GM12878 (cell line): ENCODE measurements around the gene LRBA. TPM values are rescaled to one million over a fixed set of nuclear protein-coding genes. Genes with fewer than 3 reads are reported as not detected.

Experiments used
- ATAC-seq: fragments of 200-7000 bp; cut with Tn5 transposase; 3 replicates; pipeline ENCODE4 v1.9.1; 2020; ENCODE audit warnings: mild to moderate bottlenecking, moderate library complexity
- BruUV-seq: library from RNA; stranded (reverse); fragments of 400-500 nt; replicated peaks from 2 replicates; lab custom pipeline; 2021; lab: Mats Ljungman, UMichigan
- CTCF ChIA-PET: fragments of 300-600 bp; sonication (Branson Sonifier 250); formaldehyde crosslinking; extraction: SDS; loops from one replicate; lab custom pipeline; 2021; ENCODE audit warnings: inconsistent platforms; lab: Yijun Ruan, JAX
- POLR2A ChIA-PET: fragments of 350-600 bp; formaldehyde crosslinking; extraction: SDS; loops from one replicate; lab custom pipeline; 2021; ENCODE audit warnings: inconsistent platforms; lab: Charles Lee
- RAD21 ChIA-PET: fragments of 300-600 bp; sonication (Branson Sonifier 250); formaldehyde crosslinking; loops from one replicate; lab custom pipeline; 2023; ENCODE audit warnings: antibody characterized with exemption; ENCODE audit not compliant: unreplicated experiment; lab: Charles Lee
- SMC1A ChIA-PET: fragments of 300-600 bp; sonication (Branson Sonifier 250); formaldehyde crosslinking; loops from one replicate; lab custom pipeline; 2023; ENCODE audit not compliant: unreplicated experiment, uncharacterized antibody; lab: Charles Lee
- DNase-seq: peaks from one replicate; pipeline ENCODE4 v3.0.0-alpha.2; 2011; ENCODE audit warnings: low read depth, low spot score
- FAIRE-seq: peaks from 3 replicates; lab custom pipeline; 2011; peaks lifted over from hg19 to GRCh38; lab: Jason Lieb, UNC
- H2AFZ ChIP-seq: 2 replicates; pipeline ENCODE4 v1.6.0; 2011; ENCODE audit warnings: low read depth, low read length, control low read depth; ENCODE audit not compliant: control insufficient read depth
- H3K27ac ChIP-seq: 2 replicates; pipeline ENCODE4 v1.5.1; 2011; ENCODE audit warnings: control low read depth; ENCODE audit not compliant: control insufficient read depth, insufficient read depth
- H3K27me3 ChIP-seq, 2 experiments: replicated peaks in 1 of 2; 2 replicates each; pipeline versions ENCODE4 v1.6.0 to v1.6.1; 2011; ENCODE audit warnings: low read length in 1 of 2; ENCODE audit not compliant: control insufficient read depth in 2 of 2, insufficient read depth in 2 of 2
- H3K36me3 ChIP-seq, 2 experiments: 2 replicates each; pipeline ENCODE4 v1.5.1; 2011; ENCODE audit warnings: low read length in 1 of 2; ENCODE audit not compliant: control insufficient read depth in 2 of 2, insufficient read depth in 2 of 2
- H3K4me1 ChIP-seq: 2 replicates; pipeline ENCODE4 v1.6.1; 2011; ENCODE audit warnings: mild to moderate bottlenecking, low read length, moderate library complexity, mixed read lengths; ENCODE audit not compliant: control insufficient read depth, insufficient read depth
- H3K4me2 ChIP-seq: 2 replicates; pipeline ENCODE4 v1.6.0; 2011; ENCODE audit warnings: control low read depth; ENCODE audit not compliant: control insufficient read depth, insufficient read depth
- H3K4me3 ChIP-seq: fragments of 200-600 bp; sonication (generic); 2 replicates; pipeline ENCODE4 v1.5.1; 2016
- H3K79me2 ChIP-seq: 2 replicates; pipeline ENCODE4 v1.6.0; 2011; ENCODE audit warnings: low read length; ENCODE audit not compliant: control insufficient read depth, insufficient read depth
- H3K9ac ChIP-seq: 2 replicates; pipeline ENCODE4 v1.8.0; 2011; ENCODE audit warnings: low read length, control low read depth, mixed read lengths; ENCODE audit not compliant: control insufficient read depth, insufficient read depth
- H3K9me3 ChIP-seq: replicated peaks from 3 replicates; pipeline ENCODE4 v1.5.1; 2011; ENCODE audit warnings: mild to moderate bottlenecking, low read length; ENCODE audit not compliant: control insufficient read depth, insufficient read depth
- H4K20me1 ChIP-seq: 2 replicates; pipeline ENCODE4 v1.6.0; 2011; ENCODE audit not compliant: control insufficient read depth, insufficient read depth
- ASH2L ChIP-seq: fragments of 300-600, 200-600 bp; sonication (generic); IDR thresholded peaks from 2 replicates; pipeline ENCODE4 v1.6.1; 2017; ENCODE audit warnings: low read depth, mild to moderate bottlenecking, borderline replicate concordance
- BHLHE40 ChIP-seq, 2 experiments: fragments of 450-650 bp in 1 of 2; IDR thresholded peaks; 2 replicates each; pipeline ENCODE4 v1.6.1; 2011 to 2017; ENCODE audit warnings: low read depth in 2 of 2, borderline replicate concordance in 1 of 2, improper control_type of control experiment in 1 of 2, low read length in 1 of 2, mild to moderate bottlenecking in 1 of 2
- BMI1 ChIP-seq: fragments of 450-650 bp; IDR thresholded peaks from 2 replicates; pipeline ENCODE4 v1.6.1; 2016; ENCODE audit warnings: mild to moderate bottlenecking, moderate library complexity, borderline replicate concordance
- CBX3 ChIP-seq: fragments of 200-600 bp; sonication (generic); IDR thresholded peaks from 2 replicates; pipeline ENCODE4 v1.6.1; 2016; ENCODE audit warnings: low read depth, borderline replicate concordance
- CREM ChIP-seq: IDR thresholded peaks from 2 replicates; pipeline ENCODE4 v1.6.1; 2014; ENCODE audit warnings: antibody characterized with exemption, low read depth
- DPF2 ChIP-seq: fragments of 450-650 bp; IDR thresholded peaks from 2 replicates; pipeline ENCODE4 v1.6.1; 2017; ENCODE audit warnings: mild to moderate bottlenecking
- E4F1 ChIP-seq: fragments of 450-650 bp; IDR thresholded peaks from 2 replicates; pipeline ENCODE4 v1.6.1; 2018; ENCODE audit warnings: borderline replicate concordance, mild to moderate bottlenecking; ENCODE audit not compliant: partially characterized antibody
- EED ChIP-seq: sonication (generic); IDR thresholded peaks from 2 replicates; pipeline ENCODE4 v1.6.1; 2016; ENCODE audit warnings: antibody characterized with exemption, low read depth
- EP300 ChIP-seq, 2 experiments: fragments of 150-350 bp in 1 of 2; IDR thresholded peaks; 2 replicates each; pipeline ENCODE4 v1.6.1; 2011 to 2012; ENCODE audit warnings: low read depth in 2 of 2, low read length in 2 of 2, borderline replicate concordance in 1 of 2, improper control_type of control experiment in 1 of 2, inconsistent platforms in 1 of 2; ENCODE audit not compliant: control insufficient read depth in 1 of 2
- JUNB ChIP-seq: IDR thresholded peaks from 2 replicates; pipeline ENCODE4 v1.6.1; 2016; ENCODE audit warnings: antibody characterized with exemption, mild to moderate bottlenecking
- NR2F1 ChIP-seq: fragments of 450-650 bp; conservative IDR thresholded peaks from 2 replicates; pipeline ENCODE4 v1.6.1; 2017; ENCODE audit warnings: mild to moderate bottlenecking
- POLR2AphosphoS2 ChIP-seq: IDR thresholded peaks from 2 replicates; pipeline ENCODE4 v1.6.1; 2011; ENCODE audit warnings: low read depth, mild to moderate bottlenecking, low read length, improper control_type of control experiment, moderate library complexity
- RELB ChIP-seq: fragments of 450-650 bp; IDR thresholded peaks from 2 replicates; pipeline ENCODE4 v1.6.1; 2017; ENCODE audit warnings: low read depth, mild to moderate bottlenecking, moderate library complexity
- TCF12 ChIP-seq: IDR thresholded peaks from 2 replicates; pipeline ENCODE4 v1.6.1; 2011; ENCODE audit warnings: low read depth, mild to moderate bottlenecking, low read length
- ZSCAN29 ChIP-seq: fragments of 450-650 bp; IDR thresholded peaks from 2 replicates; pipeline ENCODE4 v1.6.1; 2017; ENCODE audit warnings: mild to moderate bottlenecking, moderate library complexity
- WGBS: methylation state at CpG from one replicate; pipeline ENCODE4 v1.1.6; 2016; ENCODE audit warnings: low lambda C conversion rate; ENCODE audit not compliant: insufficient replicate concordance, insufficient coverage; ENCODE audit errors: missing lambda C conversion rate; 5-methylcytosine and 5-hydroxymethylcytosine counted together
- in situ Hi-C: fragments of 300-500 bp; cut with MboI; formaldehyde crosslinking; loops from 9 replicates; pipeline ENCODE4 v1.14.3; 2018; ENCODE audit warnings: mixed read lengths
- intact Hi-C: fragments of 100-400 bp; cut with micrococcal nuclease; formaldehyde crosslinking; loops from one replicate; pipeline ENCODE4 v1.14.2; 2022; ENCODE audit not compliant: unreplicated experiment
- polyA plus RNA-seq, 11 experiments: library from polyadenylated mRNA; depleted of rRNA in 4 of 11; unstranded in 6 of 11; stranded (reverse) in 5 of 11; fragments of >200 nt; fragmentation: Nextera tagmentation in 4 of 11; fragmentation: Illumina TruSeq in 1 of 11; extraction: Ambion mirVana in 4 of 11; extraction: Trizol in 1 of 11; gene quantifications; 1 replicate in 1 of 11; 2 replicates in 10 of 11; pipeline versions ENCODE4 v1.2.1 to v1.2.3, GENCODE V29; 2011 to 2016; ENCODE audit warnings: inconsistent platforms in 2 of 11, missing spikeins in 2 of 11, low read depth in 1 of 11
- total RNA-seq, 4 experiments: library from RNA; depleted of rRNA in 3 of 4; stranded (reverse); fragments of >200 nt in 3 of 4; fragmentation: Illumina TruSeq in 1 of 4; extraction: Trizol in 1 of 4; gene quantifications; 2 replicates each; pipeline versions ENCODE4 v1.2.1 to v1.2.3, GENCODE V29; 2013 to 2021

The LRBA gene
- total and polyA plus RNA-seq, 10 of the 15 experiments (the other 5 are each of a cell fraction or from before 2014, with no cell fraction given) = 20.3 to 93.4 (median 55.0) TPM

GRCh38 chr4:150590631-150591030 is 424.5 kb downstream of the LRBA start:
- ChIA-PET RAD21 (interaction anchor here (1.3 kb wide), 1 partner anchor 276 kb away, joined by 3 read pairs; no protein-coding TSS in a partner anchor), POLR2A (no interaction called here), CTCF (interaction anchor here (0.6 to 0.9 kb wide), 2 partner anchors 13 to 122 kb away, joined by 3 read pairs; no protein-coding TSS in a partner anchor), SMC1A (interaction anchor here (0.5 to 1.2 kb wide), 3 partner anchors 17 to 276 kb away, joined by 3 to 4 read pairs (median 3); no protein-coding TSS in a partner anchor)
- intact Hi-C loops (loop anchor here (10.0 kb wide), 1 partner anchor 296 kb away; no protein-coding TSS in a partner anchor), in situ Hi-C loops (no loop called here)
- peaks cover 0 to 7% of the 10 kb centered on the region in 2 experiments; a peak in 1 of 4 replicates for H3K36me3 ChIP-seq
- no peak overlapping the region for H3K9ac ChIP-seq
- no peak overlapping the region for H3K27ac ChIP-seq
- FAIRE-seq = no peak
- H3K4me1 ChIP-seq = no peaks in the 10 kb centered on the region
- no peak overlapping the region for H3K4me2 ChIP-seq
- no TSS peak for BruUV-seq
- WGBS = 97% methylated on average over 5 of the region's 5 CpGs
- no peaks in the 10 kb centered on the region for H4K20me1 ChIP-seq
- TF ChIP-seq EP300 (IDR thresholded peaks at IDR 0.05; ENCODE audit: borderline replicate concordance in 1 of 2, control insufficient read depth in 1 of 2, low read depth in 2 of 2, low read length in 2 of 2) (no peak), NR2F1 (no peak), ASH2L (no peak), RELB (no peak), CREM (no peak), E4F1 (no peak), TCF12 (no peak), BMI1 (no peak), EED (no peak), DPF2 (no peak), CBX3 (no peak), JUNB (no peak), POLR2AphosphoS2 (no peak), BHLHE40 (IDR thresholded peaks at IDR 0.05; ENCODE audit: borderline replicate concordance in 1 of 2, low read depth in 2 of 2, low read length in 1 of 2) (no peak), ZSCAN29 (no peak)
- ATAC-seq = no peak
- H3K4me3 ChIP-seq = no peak overlapping the region
- no peaks in the 10 kb centered on the region for H3K9me3 ChIP-seq
- no peaks in the 10 kb centered on the region for H3K27me3 ChIP-seq
- DNase-seq = no peak
- H3K79me2 ChIP-seq = no peaks in the 10 kb centered on the region
- H2AFZ ChIP-seq = no peak overlapping the region
